D721Med (cell line): Measurements from ENCODE around the gene ANKRD44.
A peak's percentile ranks its signal among the peaks of the same experiment; 100 is the strongest.
"Not testable (repeated sequence)": the region's sequence is repeated elsewhere in the genome, so short reads cannot be mapped to it uniquely, and the experiment has no call there.

Source experiments
- DNase-seq: peaks from one replicate; pipeline ENCODE4 v3.0.0; 2011; ENCODE audit warnings: low spot score; ENCODE audit not compliant: insufficient read length
- FAIRE-seq: peaks from 2 replicates; lab custom pipeline; 2011; peaks lifted over from hg19 to GRCh38; lab: Jason Lieb, UNC
- TF ChIP-seq, protein P1 (sequence below): IDR thresholded peaks from 2 replicates; pipeline ENCODE4 v1.5.1; 2012; ENCODE audit warnings: mild to moderate bottlenecking, control low read depth; ENCODE audit not compliant: insufficient read depth; ENCODE audit errors: missing control alignments

ANKRD44 gene

DNA sequence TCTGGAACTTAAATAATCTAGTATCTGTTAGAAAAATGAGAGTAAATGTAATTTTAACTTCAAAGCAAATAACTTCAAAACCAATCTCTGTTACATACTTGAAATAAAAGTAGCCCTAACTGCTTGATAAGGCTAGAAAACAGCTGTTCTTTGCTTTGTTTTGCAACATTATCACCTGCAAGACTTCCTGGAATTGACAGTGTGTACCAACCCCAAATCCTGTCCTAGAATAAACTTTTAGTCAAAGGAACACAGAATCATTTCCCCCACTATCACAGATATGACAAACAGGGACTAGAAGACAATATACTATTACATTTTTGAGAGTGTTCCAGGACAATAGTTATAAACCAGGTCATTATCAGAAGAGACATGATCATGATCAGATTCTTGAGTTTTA is 278.8 kb downstream of the ANKRD44 start:
- TF ChIP-seq, protein P1, sequence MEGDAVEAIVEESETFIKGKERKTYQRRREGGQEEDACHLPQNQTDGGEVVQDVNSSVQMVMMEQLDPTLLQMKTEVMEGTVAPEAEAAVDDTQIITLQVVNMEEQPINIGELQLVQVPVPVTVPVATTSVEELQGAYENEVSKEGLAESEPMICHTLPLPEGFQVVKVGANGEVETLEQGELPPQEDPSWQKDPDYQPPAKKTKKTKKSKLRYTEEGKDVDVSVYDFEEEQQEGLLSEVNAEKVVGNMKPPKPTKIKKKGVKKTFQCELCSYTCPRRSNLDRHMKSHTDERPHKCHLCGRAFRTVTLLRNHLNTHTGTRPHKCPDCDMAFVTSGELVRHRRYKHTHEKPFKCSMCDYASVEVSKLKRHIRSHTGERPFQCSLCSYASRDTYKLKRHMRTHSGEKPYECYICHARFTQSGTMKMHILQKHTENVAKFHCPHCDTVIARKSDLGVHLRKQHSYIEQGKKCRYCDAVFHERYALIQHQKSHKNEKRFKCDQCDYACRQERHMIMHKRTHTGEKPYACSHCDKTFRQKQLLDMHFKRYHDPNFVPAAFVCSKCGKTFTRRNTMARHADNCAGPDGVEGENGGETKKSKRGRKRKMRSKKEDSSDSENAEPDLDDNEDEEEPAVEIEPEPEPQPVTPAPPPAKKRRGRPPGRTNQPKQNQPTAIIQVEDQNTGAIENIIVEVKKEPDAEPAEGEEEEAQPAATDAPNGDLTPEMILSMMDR, result no peak
- FAIRE-seq, result no peak
- no peak for DNase-seq

DNA sequence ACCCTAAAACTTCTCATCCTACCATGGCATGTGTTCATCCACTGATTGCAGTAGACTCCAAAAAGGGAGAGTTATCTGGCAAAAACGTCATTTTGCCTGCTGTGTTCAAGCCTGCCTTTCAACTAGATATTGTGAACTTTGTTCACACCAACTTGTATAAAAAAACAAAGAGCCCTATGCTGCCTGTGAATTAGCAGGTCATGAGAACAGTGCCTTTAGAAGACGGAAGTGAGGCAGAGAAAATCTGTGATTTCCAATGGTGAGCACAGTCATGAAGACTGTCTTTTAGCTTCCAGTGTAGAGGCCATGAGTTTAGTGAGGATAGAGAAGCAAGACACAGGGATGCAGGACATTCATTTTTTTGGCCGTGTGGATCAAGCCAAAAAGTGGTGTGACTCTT is 280.5 kb downstream of the ANKRD44 start:
- DNase-seq (no peak), FAIRE-seq (no peak)
- TF ChIP-seq, protein P1, result no peak

DNA sequence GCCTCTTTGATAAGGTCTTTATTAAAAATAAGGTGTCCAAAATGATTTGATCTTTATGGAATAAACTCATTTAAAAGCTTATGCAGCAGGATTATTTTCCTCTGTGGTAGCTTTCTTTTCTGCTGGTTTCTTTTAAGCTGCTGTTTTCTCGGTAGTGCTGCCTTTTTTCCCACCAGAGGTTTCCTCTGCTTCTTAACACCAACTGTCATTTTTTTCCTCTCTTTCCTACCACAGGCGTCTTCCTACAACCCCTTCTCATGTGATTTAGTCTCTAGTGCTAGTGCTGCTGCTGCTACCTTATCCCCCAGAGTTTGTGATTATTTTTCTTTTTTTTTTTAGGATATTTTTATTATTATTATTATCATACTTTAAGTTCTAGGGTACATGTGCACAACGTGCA is 281.9 kb downstream of the ANKRD44 start:
- TF ChIP-seq, protein P1, result no peak
- no peak for DNase-seq
- FAIRE-seq, result no peak

DNA sequence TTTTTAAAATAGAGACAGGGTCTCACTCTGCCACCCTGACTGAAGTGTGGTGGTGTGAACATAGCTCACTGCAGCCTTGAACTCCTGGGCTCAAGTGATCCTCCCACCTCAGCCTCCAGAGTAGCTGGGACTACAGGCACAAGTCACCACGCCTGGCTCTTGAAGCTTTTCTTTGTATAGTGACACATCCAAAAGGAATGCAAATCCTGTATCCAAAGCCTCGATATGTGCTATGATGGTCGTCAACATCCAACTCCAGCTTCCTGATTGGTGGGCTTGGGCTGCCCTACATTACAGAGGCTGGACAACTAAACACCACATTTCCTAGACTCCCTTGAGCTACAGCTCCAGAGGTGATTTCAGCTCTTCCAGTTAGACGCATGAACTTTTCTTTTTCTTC is 282.4 kb downstream of the ANKRD44 start:
- FAIRE-seq, result no peak
- TF ChIP-seq, protein P1, result no peak
- DNase-seq, result no peak

DNA sequence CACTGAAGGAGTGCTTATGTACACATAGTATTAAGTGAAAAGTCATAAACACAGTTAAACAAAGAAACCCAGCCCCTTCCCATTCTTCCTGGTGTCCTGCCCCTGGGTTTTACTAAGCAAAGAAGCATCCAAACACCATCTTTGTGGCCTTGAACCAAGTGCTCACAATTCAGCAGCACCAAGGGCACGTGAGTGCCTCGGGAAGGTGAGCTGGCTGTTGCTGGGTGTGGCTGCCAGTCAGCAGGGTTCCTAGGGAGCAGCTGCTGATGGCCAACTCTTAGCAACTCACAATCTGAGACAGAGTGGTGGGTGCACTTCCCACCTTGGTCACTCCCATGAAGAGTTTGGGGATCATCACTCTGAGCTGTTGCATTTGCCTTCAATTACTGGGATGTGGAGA is 286.4 kb downstream of the ANKRD44 start:
- FAIRE-seq, result no peak
- no peak for DNase-seq
- TF ChIP-seq, protein P1, result no peak

DNA sequence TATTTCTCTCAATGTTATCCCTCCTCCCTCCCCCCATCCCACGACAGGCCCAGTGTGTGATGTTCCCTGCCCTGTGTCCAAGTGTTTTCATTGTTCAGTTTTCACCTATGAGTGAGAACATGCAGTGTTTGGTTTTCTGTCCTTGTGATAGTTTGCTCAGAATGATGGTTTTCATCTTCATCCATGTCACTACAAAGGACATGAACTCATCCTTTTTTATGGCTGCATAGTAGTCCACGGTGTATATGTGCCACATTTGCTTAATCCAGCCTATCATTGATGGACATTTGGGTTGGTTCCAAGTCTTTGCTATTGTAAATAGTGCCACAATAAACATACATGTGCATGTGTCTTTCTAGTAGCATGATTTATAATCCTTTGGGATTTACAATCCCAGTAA is 289.7 kb downstream of the ANKRD44 start:
- not testable (repeated sequence) for DNase-seq, FAIRE-seq

DNA sequence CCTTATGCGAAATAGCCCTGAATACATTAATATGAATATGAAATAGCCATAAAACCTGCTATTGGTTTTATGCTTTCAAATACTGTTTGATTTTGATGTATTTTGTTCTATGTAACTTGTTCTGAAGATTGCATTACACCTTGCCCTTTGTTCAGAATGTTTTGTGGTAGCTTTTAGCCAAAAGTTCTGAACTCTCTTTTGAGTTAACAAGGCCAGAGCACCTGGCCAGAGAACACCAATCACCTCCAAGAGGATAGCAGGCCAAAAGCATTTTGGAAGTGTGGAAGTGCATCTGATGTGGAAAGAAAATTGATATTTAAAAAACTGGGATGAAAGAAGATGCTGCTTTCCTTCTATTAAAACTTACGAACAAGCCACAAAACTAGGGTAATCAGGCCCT is 297.5 kb downstream of the ANKRD44 start:
- TF ChIP-seq, protein P1, result no peak
- FAIRE-seq (no peak), DNase-seq (no peak)

DNA sequence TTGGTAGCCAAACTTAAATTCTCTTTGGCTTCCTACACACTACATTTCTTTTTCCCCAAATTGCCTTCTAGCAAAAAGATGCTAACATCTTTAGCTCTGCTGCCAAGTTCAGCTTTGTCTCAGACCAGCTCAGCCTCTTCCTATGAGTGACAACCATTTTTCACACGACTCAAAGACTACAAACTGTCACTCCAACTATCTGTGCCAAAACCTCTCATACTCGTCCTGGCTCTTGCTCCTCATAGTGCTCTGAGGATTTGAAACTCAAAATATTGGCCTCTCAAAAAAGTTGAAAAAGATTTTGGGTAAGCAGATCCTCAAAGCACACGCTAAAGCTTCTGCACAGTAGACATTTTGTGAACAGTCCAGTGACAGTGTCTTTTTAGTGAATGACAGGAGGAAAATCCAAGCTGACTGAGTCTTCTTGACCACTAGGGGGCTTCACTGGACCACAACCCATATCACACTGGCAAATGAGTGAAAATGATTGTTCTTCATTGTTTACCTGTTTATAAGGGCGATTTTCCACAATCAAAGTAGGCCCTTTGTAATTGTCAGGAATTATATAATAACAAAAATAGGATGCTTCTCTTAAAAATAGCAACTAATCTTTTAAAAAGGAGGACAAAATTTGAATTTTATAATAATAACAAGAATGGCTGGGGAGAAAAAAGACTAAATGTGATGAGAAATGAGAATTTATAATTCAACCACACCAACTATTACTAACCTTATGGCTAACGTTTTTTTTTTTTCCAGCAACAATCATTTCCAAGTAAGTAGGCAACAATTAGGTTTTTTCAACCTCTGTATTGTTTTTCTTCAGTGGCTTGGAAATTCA is 298.6 kb downstream of the ANKRD44 start:
- TF ChIP-seq, protein P1, result peak; percentile 93
- DNase-seq, result peak; percentile 29
- FAIRE-seq, result no peak
